ENCODE measurements around the gene ASCL5. TPM values are rescaled to one million over a fixed set of nuclear protein-coding genes. Genes with fewer than 3 reads are reported as not detected.

Gene ASCL5
- total RNA-seq, 1 donor from 2014 or later, result not detected

GRCh38 chr1:201111156-201111555 lies 15.8 kb downstream of the ASCL5 start:
- no peak for DNase-seq (ENCODE audit: low read depth in 2 of 2)

DNA sequence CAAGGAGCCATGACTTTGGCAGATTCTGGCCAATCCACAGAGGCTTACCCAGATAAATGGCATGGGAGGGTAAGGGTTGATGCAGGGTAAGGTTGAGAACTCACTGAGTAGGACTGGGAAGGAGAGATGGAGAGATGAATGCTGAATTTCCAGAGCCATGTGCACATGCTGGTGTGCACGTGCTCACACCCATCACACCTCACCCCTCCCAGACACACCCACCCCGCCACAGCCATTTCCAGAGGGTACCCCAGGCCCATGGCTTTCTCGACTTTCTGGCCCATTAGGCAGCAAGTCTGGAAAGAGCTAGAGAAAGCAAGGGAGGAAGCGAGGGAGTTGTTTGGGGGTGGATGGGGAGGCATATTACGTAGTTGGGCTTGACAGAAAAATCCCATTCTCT lies 16.4 kb downstream of the ASCL5 start:
- DNase-seq (ENCODE audit: low read depth in 2 of 2), result no peak

GRCh38 chr1:201110138-201110537 lies 16.8 kb downstream of the ASCL5 start:
- DNase-seq (ENCODE audit: low read depth in 2 of 2), result no peak

GRCh38 chr1:201109651-201110050 lies 17.3 kb downstream of the ASCL5 start:
- DNase-seq (ENCODE audit: low read depth in 2 of 2), result no peak

- no peak for DNase-seq (ENCODE audit: low read depth in 2 of 2)
These were observed 18.4 kb downstream of the ASCL5 start for GRCh38 chr1:201108614-201109013.

- no peak for DNase-seq (ENCODE audit: low read depth in 2 of 2)
These were observed 21.3 kb downstream of the ASCL5 start for GRCh38 chr1:201105688-201106087.

- DNase-seq (ENCODE audit: low read depth in 2 of 2), result no peak
These were observed 22.8 kb downstream of the ASCL5 start for GRCh38 chr1:201104141-201104540.

DNA sequence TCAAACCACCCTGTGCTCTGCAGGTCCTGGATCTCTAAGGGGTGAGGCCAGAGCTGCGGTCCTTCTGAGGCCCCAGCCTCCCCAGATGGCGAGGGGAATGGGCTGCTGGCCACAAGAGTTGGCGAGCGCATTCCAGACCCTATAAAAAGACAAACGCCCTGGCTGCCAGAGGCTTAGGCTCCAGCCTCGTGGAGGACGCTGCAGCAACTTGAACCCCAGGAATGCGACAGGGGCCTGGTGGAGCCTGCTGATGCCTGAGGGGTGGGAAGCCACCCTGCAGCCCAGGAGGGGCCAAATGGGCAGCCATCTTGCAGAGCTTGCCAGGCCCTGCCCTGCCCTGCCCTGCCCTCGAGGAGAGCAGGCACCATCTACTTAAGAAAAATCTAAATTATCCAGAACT lies 23.3 kb downstream of the ASCL5 start:
- no peak for DNase-seq (ENCODE audit: low read depth in 2 of 2)

DNA sequence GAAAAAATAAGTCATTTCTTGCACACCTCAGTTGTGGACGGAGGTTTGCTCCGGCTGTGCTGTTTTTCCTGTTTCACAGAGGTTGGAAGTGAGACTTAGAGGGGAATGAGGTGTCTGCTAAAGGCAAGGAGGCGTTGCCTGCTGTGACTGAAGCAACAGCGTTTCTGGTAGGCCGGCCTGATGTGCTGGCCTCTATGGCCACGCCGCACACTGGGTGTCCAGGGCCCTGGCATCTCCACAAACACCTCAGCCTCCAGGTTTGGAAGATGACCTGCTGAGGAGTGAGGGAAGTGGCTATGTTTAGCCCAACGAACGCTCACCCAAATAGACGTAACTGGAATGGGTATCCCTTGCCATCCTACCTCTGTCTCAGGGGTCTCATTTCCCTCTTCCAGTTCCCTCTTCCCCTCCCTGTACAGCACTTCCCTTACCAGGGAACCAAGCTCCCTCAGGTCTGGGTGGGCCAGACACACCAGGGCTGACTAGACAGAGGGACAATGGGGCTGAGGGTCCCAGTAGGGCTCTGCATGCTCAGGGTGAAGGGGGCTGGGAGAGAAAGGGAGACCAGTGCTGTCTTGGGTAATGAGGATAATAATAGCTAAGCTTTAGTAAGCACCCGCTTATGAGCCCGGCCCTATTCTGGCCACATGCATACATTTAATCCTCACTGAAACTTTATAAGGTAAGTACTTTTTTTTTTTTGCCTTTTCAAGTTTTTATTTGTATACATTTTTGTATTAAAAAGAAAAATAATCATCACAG lies 26.6 kb downstream of the ASCL5 start:
- DNase-seq (ENCODE audit: low read depth in 2 of 2), result no peak

DNA sequence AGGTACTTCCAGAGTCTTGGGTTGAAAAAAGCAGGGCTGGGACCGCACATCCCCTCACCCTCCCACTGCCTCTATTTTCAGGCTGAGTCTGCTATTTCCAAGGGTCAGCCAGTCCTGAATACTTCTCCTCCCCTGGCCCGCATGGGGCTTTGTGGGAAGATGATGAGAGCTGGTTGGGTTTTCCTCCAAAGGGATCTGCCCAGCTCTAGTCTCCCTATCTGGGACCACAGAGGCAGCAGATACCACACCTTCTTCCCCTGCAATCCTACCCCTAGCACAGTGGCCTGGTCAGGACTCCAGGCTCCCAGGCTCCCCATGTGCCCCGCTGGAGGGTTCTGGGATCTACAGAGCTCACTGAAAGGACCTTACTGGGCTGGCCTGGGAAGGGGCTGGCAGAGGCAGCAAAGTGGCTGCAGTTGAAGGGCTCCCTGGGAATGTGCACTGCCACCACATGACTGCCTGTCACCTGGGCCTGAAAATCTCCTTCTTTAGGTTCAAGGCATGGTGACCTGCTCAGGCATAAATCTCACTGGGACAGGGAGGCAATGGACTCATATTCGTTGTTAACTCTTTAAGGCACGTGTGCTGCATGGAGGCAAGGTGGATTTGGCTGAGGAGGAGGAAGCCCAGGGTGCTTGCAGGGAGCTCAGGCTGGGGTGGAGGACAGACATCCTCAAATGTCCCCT lies 27.8 kb downstream of the ASCL5 start:
- DNase-seq (ENCODE audit: low read depth in 2 of 2), result no peak

- DNase-seq (ENCODE audit: low read depth in 2 of 2), result no peak
These were observed 29.8 kb downstream of the ASCL5 start for GRCh38 chr1:201096977-201097856.

DNA sequence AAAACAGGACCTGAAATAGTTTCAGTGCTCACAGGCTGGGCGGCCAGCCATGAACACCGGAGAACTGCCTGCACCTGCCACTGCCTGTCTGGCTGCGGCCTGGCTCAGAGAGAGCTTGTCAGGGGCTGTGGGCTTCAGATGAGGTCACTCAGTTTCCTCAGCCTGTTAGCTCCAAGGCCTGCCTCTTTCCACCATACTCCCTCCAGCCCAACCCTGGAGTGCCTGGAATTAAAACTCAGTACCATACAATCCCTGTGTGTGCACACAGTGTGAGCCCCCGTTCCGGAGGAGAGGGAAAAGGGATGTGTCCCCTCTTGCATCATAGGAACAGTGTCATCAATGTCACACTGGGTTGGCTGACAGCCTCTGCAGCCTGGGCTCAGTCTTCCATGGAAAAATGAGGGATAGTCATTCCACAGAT lies 30.9 kb downstream of the ASCL5 start:
- DNase-seq (ENCODE audit: low read depth in 2 of 2), result no peak

GRCh38 chr1:201095581-201095980 lies 31.4 kb downstream of the ASCL5 start:
- DNase-seq (ENCODE audit: low read depth in 2 of 2), result no peak

- no peak for DNase-seq (ENCODE audit: low read depth in 2 of 2)
These were observed 32.2 kb downstream of the ASCL5 start for GRCh38 chr1:201094832-201095231.

DNA sequence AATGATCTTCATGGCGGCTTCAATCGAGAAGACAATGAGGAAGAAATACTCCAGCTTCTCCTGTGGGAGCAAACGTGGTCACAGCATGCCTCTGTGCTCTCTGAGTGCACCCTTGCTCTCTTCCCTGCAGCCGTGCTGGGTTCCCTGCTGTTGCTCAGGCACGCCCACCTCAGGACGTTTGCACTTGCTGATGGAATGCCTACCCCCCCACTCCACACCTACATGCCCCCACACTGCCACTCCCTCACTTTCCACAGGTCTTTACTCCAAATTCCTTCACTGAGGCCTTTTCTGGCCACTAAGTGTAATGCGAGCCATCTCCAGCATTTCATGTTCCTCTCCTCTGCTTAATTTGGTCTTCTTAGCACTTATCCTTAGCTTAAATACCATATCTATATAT lies 33.0 kb downstream of the ASCL5 start:
- DNase-seq (ENCODE audit: low read depth in 2 of 2), result no peak

GRCh38 chr1:201093561-201093960 lies 33.4 kb downstream of the ASCL5 start:
- DNase-seq (ENCODE audit: low read depth in 2 of 2), result no peak

DNA sequence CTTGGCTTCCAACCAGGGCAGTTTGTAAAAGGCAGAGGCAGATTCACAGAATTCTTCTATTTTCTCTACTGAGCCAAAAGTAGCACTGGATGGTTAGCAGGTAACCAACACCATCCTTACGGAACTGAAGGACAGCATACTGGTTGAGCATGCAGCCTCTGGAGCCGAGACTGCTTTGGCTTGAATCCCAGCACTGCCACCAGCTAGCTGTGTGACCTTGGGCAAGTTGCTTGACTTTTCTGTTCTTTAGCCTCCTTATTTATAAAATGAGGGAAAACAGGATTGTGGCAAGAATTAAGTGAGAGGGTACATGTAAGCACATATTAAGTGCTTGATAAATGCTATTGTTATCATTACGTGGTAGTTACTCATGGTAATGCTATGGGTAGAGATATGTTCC lies 34.2 kb downstream of the ASCL5 start:
- DNase-seq (ENCODE audit: low read depth in 2 of 2), result no peak

DNA sequence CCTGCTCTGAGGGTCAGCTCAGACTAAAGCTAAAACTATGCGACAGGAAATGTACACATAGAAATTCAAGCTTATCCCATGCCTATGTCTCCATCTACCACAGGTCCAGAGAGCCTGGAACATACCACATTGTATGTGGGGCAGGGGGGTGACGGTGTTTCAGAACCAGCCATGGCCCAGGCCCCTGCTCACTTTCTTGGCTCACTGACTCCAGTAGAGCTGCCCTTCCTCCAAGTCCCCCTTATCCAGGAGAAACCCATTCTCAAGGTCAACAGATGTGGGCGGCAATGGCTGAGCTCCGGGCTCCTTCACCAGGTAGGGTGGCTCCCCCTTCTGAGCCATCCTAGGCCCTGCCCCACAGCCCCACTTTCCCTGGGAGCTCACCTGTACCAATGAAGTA lies 35.7 kb downstream of the ASCL5 start:
- DNase-seq (ENCODE audit: low read depth in 2 of 2), result no peak

DNA sequence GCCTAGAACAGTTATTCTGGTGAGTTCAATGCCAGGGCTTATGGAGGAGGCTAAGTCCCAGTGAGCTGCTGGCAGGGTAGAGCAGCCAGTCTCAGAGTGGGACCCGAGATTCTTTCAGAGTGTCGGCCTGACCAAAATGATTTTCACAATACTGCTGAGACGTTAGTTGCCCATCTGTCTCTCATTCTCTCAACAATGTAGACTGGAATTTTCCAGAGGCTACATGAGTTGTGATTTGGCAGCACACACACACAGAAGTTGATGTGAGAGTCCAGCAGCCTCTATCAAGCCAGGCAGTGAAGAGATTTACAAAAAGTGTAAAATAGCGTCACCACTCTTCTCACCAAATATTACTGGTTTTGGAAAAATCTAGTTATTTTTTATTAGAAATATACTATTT lies 36.4 kb downstream of the ASCL5 start:
- no peak for DNase-seq (ENCODE audit: low read depth in 2 of 2)

DNA sequence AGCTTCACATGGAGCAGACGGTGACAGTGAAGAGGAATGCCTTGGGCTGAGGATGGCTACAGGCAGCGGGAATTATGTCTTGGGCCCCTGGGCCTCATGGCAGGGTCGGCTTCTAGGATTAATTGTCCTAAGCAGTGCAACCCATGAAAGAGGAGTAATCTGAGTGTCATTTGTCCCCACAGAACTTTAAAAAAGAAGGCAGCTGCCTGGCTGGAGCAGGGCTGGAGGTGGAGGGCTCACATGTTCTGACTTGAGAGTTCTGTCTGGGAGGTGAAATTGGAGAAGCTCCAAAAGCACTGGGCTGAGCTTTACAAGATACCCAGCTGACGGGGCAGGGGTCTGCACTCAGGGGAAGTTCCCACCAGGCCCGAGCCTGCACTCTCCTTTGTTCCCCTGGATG lies 37.4 kb downstream of the ASCL5 start:
- DNase-seq (ENCODE audit: low read depth in 2 of 2), result no peak

GRCh38 chr1:201088901-201089525 lies 38.0 kb downstream of the ASCL5 start:
- no peak for DNase-seq (ENCODE audit: low read depth in 2 of 2)

DNA sequence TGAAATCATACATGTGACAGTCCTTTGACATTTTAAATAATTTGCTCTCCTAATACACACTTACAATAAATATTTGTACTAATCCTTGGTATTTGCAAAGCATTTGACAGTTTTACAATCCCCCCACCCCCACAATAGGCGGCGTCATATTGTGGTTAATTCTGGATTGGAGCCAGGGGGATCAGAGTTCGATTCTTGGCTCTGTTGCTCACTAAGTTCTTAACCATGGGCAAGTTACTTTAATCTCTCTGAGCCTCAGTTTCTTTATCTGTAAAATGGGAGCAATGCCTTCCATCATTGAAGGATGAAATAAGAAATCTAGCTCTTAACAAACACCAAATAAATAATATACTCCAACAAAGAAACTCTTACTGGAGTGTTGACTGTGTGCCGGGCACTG lies 38.6 kb downstream of the ASCL5 start:
- no peak for DNase-seq (ENCODE audit: low read depth in 2 of 2)

Data from dermis microvascular lymphatic vessel endothelial cell (primary cell).